HG02798 (cell line): ENCODE results near the gene ATP9B.
"Not testable (repeated sequence)": the region's sequence is repeated elsewhere in the genome, so short reads cannot be mapped to it uniquely, and the experiment has no call there.

ENCODE experiments used
- ATAC-seq: cut with Tn5 transposase; IDR thresholded peaks from one replicate; pipeline ENCODE4 v1.9.1; 2021; ENCODE audit warnings: mild to moderate bottlenecking; ENCODE audit not compliant: unreplicated experiment, poor library complexity

ATP9B gene

GRCh38 chr18:79071037-79071436 lies 1.8 kb downstream of the ATP9B start:
- ATAC-seq: no peak

GRCh38 chr18:79071503-79072210 lies 2.5 kb downstream of the ATP9B start:
- ATAC-seq: no peak

- ATAC-seq: not testable (repeated sequence)
These were observed 3.5 kb downstream of the ATP9B start for GRCh38 chr18:79072655-79073054.

DNA sequence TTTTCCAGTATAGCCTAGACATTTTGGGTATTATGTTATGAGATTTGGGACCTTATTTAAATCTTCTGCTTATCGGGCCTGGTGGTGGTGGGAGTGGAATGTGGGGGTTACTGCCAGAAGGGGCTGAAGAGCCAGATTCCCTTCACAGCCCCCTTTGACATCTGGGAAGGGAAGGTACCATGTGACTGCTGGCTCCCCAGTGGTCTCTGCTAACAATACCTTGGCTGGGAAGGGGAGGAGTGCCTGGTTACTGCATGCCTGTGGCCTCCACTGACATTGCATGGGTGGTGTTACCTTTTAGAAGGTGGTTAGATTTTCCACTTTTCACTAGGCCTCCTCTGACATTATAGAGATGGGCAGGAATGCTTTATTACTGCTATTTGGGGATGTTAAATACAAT lies 8.0 kb downstream of the ATP9B start:
- no peak for ATAC-seq

GRCh38 chr18:79078791-79079190 lies 9.6 kb downstream of the ATP9B start:
- ATAC-seq: not testable (repeated sequence)

DNA sequence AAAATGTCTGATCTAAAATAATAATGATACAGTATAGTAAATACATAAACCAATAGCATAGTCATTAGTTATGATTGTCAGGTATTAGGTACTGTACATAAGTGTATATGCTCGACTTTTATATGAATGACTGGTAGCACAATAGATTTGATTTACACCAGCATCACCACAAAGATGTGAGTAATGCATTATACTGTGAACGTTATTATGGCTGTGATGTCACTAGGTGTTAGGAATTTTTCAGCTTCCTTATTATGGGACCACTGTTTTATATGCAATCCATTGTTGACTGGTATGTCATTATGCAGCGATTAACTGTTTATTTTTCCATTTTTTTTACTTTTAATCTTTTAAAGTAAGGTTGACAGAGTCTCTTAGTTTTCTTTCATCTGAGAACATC lies 23.7 kb downstream of the ATP9B start:
- ATAC-seq: no peak

GRCh38 chr18:79093986-79094385 lies 24.8 kb downstream of the ATP9B start:
- no peak for ATAC-seq

DNA sequence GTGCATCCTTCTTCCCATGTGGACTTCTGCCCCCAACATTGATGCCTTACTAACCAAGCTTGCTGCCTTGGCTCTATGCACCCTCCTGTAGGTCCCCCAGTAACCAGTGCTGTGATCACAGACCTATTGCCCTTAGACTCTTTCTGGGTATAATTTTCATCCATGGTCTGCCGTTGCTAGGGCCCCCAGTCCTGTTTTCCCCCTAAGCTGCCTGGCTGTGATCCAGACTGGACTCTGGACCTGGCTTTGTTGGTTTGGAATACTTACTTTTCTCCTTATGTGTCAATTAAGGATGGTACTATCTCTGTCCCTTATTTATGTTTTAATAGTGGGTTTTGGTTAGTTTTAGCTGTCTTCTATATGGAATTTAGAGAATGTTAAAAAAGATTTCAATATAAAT lies 26.0 kb downstream of the ATP9B start:
- ATAC-seq: no peak

DNA sequence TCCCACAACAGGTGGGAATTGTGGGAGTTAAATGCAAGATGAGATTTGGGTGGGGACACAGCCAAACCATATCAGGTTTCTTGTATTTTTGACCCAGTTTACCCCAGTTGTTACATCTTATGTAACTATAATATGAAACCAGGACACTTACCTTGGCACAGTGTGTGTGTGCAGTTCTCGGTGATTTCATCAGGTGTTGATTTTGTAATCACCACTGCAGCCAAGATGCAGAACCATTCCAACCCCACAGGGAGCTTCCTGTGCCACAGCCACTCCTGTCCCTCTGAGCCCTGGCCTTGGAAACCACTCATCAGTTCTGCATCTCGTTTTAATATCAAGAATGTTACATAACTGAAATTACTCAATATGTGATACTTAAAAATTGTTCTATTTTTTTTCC lies 31.8 kb downstream of the ATP9B start:
- no peak for ATAC-seq

- no peak for ATAC-seq
These were observed 33.7 kb downstream of the ATP9B start for GRCh38 chr18:79102886-79103285.

DNA sequence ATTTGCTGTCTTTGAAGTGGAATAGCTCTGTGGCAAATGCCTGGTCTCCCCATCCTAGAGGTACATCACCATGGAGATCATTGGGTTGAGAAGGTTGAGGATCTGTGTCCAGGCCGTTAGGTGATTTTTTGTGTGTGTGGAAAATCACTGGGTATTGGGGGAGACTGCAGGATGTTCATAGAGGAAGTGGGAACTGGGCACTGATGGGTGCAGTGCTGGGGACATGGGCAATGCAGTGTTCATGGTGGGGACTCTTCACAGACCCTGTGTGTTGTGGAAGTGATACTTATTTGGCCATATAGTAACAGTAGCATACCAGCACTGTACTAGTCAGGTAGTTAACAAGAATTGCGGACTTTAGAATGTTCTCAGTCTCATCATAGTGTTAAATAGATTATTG lies 34.9 kb downstream of the ATP9B start:
- no peak for ATAC-seq

DNA sequence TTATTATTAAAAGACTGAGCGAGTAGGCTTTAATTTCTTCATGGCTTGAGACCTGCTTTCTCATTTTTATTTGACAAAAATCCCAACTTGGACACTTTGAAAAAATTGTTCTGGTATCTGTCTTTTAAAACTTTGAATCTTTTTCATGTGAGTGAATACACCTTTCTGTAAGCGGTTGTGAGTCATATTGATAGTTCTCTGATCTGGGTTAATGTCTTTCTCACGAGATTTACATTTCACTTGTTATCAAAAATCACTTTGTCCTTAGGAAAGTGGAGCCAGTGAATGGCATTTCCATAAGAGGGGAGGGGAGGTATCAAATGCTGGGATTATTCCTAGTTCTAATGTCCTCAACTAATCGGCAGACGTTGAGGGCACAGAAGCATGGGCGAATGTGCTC lies 36.3 kb downstream of the ATP9B start:
- ATAC-seq: no peak

DNA sequence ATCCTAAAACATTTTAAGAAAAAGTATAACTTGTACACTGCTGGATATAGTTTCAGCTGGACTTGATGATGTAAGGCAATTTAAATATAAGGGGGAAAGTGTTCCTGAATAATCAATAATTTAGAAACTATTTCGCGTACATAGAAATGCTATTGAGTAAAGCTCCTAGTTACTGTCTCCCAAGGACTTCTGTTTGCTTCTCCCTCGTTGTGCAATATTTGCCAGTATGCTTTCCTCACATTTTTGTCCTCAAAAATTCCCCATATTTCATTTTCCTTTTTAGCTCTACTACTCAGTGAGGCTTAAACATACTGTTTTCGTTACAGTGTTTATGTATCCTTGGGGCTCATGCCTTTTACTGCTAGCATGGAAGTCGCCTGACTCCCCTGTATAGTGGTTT lies 36.9 kb downstream of the ATP9B start:
- ATAC-seq: no peak

GRCh38 chr18:79107886-79108285 lies 38.7 kb downstream of the ATP9B start:
- ATAC-seq: no peak

DNA sequence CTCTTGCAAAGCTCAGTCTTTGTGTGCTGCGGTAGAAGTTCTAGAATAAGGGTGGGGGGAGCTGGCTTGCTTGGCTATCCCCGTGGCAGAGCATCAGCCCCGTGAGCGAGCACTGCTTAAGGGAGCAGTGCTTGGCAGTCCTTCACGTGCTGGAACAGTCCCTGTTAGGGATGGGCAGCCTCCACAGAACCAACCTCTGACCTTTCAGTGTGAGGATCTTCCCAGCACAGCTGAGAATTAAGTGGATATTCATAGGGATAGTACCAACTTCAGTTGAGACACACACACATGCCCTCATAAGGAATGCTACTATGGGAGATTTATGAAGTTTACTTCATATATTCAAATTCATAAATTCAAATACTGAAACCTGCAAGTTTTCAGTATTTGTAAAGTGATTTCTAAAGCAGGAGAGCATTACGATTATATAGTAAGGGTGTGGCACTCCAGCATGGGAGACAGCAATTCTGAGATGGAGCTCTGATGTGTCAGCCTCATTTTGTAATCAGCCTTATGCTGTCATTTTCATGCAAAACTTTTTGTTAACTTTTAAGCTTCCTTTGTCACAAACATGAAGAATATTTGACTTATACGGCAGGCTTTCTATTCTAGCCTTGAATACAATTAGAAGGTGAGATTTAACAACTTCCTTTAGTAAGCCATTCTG lies 39.5 kb downstream of the ATP9B start:
- no peak for ATAC-seq

DNA sequence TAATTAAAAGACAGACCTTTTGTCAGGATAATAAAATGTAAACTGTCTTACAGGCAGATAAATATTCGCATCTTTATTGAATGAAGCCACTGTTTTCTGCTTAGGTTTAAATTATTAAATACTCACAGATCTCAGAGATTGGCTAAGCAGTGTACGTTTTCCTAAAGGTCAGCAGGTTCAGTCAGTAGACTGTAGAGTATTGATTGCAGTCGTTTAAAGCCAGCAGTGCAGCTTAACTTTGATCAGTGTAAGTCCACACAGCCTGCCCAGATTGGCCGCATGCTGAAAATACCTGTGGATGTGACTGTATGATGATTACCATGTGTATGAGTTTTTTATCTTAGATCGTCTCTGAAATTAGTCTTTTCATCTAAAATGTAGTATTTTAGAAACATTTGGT lies 42.3 kb downstream of the ATP9B start:
- ATAC-seq: no peak

DNA sequence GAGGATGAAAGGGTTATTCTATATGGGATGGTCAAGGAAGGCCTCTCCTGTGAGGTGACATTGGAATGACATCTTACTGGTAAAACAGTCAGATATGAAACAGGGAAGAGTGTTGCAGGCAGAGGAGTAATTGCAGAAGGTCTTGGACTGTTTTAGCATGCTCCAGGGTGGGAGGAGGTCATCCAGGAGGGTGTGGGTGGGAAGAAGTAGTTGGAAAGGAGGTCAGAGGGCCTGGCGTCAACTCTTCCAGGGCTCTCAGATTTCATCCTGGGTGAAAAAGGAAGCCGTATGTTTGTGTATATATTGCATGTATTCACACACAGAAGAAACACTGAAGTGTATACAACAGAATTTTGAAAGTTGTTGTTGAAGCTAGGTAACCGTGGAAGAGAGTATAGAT lies 48.2 kb downstream of the ATP9B start:
- ATAC-seq: no peak

GRCh38 chr18:79117788-79118187 lies 48.6 kb downstream of the ATP9B start:
- no peak for ATAC-seq

- ATAC-seq: no peak
These were observed 49.6 kb downstream of the ATP9B start for GRCh38 chr18:79118797-79119196.

DNA sequence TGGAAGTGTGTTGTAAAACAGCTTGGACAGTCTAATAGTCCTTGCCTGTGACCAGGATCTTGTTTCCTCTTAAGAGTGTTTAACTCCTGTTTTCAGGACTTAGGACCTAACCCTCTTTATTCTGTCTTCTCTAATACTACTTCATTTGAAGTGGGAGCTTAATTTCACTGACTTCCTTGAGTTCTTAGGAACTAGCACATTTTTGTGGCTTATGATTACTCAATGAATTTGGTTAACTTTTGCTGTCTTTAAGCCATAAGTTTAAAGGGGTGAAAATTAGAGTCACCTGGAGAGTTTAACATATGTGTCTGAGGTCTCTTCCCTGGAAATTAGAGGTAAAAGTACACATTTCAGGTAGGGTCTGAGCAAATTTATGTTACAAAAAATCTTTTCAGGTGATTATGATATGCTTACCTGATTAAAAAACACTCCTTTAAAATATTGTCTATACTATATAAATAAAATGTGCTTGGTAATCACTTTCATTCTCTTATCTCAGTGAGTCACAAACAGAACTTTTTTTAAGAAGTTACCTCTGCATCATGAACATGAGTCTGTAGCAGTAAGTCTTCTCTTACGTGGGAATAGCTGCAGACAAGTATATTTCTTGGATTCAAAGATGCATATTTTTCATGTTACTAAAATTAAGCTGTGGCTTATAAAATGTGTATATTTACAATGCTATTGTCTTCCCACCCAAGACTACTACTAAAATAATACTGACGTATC lies 52.7 kb downstream of the ATP9B start:
- no peak for ATAC-seq

DNA sequence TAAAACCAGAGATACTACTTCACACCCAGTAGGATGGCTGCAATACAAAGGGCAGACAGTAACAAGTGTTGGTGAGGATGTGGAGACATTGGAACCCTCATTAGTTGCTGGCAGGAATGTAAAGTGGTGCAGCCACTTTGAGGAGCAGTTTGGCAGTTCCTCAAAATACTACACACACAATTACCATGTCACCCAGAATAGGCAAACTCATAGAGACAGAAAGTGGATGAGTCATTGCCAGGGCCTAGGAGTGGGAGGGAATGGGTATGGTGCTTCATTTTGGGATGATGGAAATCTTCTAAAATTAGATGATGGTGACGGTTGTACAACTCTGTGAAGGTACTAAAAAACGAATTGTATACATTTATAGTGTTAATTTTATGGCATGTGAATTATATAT lies 54.8 kb downstream of the ATP9B start:
- ATAC-seq: no peak

DNA sequence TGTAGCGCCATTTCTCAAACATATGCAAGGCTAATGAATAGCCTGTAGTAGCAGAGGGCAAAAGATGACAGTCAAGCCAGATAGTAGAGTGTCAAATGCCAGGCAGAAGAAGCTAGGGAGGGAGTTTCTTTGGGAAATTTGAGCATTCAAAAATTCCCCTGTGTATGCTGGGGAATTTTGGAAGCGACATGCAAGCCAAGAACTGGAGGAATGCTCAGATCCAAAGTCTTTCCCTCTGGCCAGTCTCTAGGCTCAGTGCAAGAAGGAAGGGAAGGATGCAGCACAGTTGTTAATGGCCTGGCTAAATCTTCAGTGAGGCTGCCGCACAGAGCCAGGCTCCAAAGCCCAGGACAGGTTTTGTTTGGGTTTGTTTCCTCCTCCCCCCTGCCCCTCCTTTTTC lies 59.9 kb downstream of the ATP9B start:
- ATAC-seq: no peak
